Measurements from ENCODE around the gene SIGLEC1. TPM values are rescaled to one million over a fixed set of nuclear protein-coding genes. Genes with fewer than 3 reads are reported as not detected.

The SIGLEC1 gene
- total RNA-seq, 2 experiments from 2014 or later: 0.08 to 0.11 TPM

DNA sequence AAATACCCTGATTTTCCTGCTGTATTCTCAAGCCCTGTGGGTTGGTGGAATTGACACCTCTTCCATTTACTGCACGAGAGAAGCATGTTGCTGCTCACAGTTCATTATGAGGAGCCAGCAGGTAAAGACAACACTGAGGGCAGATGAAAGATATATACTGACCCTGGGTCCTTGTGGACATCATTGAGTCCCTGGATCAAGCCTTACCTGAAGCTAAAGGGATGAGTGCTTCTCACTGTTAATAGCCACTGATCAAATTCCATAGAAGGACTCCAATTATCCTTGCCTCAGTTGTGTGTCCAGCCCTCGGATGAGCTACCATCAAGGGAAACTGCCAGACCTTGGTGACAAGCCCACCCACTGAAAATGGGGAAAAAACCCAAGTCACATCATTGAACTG, 7.7 kb upstream of the SIGLEC1 start:
- H3K4me1 Mint-ChIP-seq (ENCODE audit: low read depth): no peaks in the 10 kb centered on the region
- peaks cover 51% of the 10 kb centered on the region for H3K27me3 Mint-ChIP-seq
- intact Hi-C loops (cut with DNase I, micrococcal nuclease): no loop called here
- ChIA-PET POLR2A (no interaction called here), CTCF (interaction anchor here (1.6 kb wide), 1 partner anchor 9 kb away, joined by 4 read pairs; no protein-coding TSS in a partner anchor)
- Histone ChIP-seq H3K4me1 (ENCODE audit: insufficient read depth, low read length) (no peaks in the 10 kb centered on the region), H3K4me3 (ENCODE audit: low read length) (no peak overlapping the region), H3K36me3 (ENCODE audit: insufficient read depth, low read length) (no peaks in the 10 kb centered on the region), H3K27ac (ENCODE audit: low read depth in 1 of 2, low read length in 2 of 2) (no peak overlapping the region), H3K27me3 (ENCODE audit: control insufficient read depth in 1 of 2, insufficient read depth in 2 of 2, low read length in 2 of 2) (peaks cover 2 to 5% of the 10 kb centered on the region in 2 experiments), H3K9me3 (ENCODE audit: control insufficient read depth in 1 of 2, insufficient read depth in 1 of 2, low read length in 2 of 2) (no peaks in the 10 kb centered on the region)
- no peak overlapping the region for H3K4me3 Mint-ChIP-seq
- DNase-seq (no peak), ATAC-seq (ENCODE audit: poor library complexity) (no peak)
- no peaks in the 10 kb centered on the region for H3K36me3 Mint-ChIP-seq (ENCODE audit: low read depth)
- TF ChIP-seq, protein P1, sequence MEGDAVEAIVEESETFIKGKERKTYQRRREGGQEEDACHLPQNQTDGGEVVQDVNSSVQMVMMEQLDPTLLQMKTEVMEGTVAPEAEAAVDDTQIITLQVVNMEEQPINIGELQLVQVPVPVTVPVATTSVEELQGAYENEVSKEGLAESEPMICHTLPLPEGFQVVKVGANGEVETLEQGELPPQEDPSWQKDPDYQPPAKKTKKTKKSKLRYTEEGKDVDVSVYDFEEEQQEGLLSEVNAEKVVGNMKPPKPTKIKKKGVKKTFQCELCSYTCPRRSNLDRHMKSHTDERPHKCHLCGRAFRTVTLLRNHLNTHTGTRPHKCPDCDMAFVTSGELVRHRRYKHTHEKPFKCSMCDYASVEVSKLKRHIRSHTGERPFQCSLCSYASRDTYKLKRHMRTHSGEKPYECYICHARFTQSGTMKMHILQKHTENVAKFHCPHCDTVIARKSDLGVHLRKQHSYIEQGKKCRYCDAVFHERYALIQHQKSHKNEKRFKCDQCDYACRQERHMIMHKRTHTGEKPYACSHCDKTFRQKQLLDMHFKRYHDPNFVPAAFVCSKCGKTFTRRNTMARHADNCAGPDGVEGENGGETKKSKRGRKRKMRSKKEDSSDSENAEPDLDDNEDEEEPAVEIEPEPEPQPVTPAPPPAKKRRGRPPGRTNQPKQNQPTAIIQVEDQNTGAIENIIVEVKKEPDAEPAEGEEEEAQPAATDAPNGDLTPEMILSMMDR (IDR thresholded peaks at IDR 0.05): no peak
- no peaks in the 10 kb centered on the region for H3K9me3 Mint-ChIP-seq
- H3K27ac Mint-ChIP-seq: no peak overlapping the region

DNA sequence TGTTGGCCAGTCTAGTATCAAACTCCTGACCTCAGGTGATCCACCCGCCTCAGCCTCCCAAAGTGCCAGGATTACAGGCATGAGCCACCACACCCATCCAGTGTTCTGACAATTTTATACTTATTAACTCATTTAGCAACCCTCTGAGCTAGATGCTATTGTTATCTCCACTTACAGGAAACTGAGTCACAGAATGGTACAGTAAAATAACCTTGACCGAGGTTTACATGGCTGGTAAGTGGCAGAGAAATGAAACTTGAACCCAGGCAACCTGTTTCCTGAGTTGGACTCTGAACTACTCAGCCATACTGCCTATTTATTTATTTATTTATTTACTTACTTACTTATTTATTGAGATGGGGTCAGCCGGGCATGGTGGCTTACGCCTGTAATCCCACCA, 6.6 kb upstream of the SIGLEC1 start:
- Histone ChIP-seq H3K9me3 (ENCODE audit: control insufficient read depth in 1 of 2, insufficient read depth in 1 of 2, low read length in 2 of 2) (no peaks in the 10 kb centered on the region), H3K4me1 (ENCODE audit: insufficient read depth, low read length) (no peaks in the 10 kb centered on the region), H3K27me3 (ENCODE audit: control insufficient read depth in 1 of 2, insufficient read depth in 2 of 2, low read length in 2 of 2) (peaks cover 2 to 5% of the 10 kb centered on the region in 2 experiments), H3K27ac (ENCODE audit: low read depth in 1 of 2, low read length in 2 of 2) (no peak overlapping the region), H3K4me3 (ENCODE audit: low read length) (no peak overlapping the region), H3K36me3 (ENCODE audit: insufficient read depth, low read length) (no peaks in the 10 kb centered on the region)
- ATAC-seq (ENCODE audit: poor library complexity) (no peak), DNase-seq (no peak)
- Mint-ChIP-seq H3K36me3 (ENCODE audit: low read depth) (no peaks in the 10 kb centered on the region), H3K4me3 (no peak overlapping the region), H3K9me3 (no peaks in the 10 kb centered on the region), H3K27me3 (peaks cover 45% of the 10 kb centered on the region), H3K4me1 (ENCODE audit: low read depth) (no peaks in the 10 kb centered on the region), H3K27ac (no peak overlapping the region)
- TF ChIP-seq, protein P1 (IDR thresholded peaks at IDR 0.05): no peak
- POLR2A ChIA-PET: no interaction called here
- intact Hi-C loops (cut with DNase I, micrococcal nuclease): no loop called here
- CTCF ChIA-PET: interaction anchor here (0.6 kb wide), 1 partner anchor 117 kb away, joined by 3 read pairs; no protein-coding TSS in a partner anchor

DNA sequence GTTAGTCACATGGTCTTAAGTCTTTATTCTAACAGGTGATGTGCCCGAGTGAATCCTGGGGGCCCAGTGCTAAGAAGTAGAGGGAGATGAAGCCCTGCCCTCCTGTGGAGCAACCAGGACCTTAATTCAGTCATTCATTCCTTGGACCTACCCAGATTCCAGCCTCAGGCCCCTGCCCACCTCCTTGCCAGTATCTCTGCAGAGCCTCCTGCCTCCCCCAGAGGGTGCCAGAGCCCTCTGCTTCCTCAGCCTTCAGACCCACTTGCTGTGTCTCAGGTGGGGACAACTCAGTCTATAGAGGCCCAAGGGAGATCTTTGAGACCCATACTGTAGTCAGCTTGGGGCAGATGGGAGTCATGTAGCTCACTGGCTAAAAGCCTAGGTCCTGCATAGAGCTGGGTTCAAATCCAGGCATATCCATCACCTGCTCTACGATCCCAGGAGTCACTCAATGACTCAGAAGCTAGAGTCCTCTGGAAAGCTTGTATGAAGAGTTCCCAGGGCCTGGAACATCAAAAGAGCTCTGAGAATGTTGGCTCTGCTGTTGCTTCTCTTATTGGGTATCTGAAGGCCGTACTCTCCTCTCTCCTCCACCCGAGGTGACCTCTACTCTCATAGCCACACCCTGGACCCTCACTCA, 3.9 kb upstream of the SIGLEC1 start:
- Histone ChIP-seq H3K9me3 (ENCODE audit: control insufficient read depth in 1 of 2, insufficient read depth in 1 of 2, low read length in 2 of 2) (no peaks in the 10 kb centered on the region), H3K36me3 (ENCODE audit: insufficient read depth, low read length) (no peaks in the 10 kb centered on the region), H3K27ac (ENCODE audit: low read depth in 1 of 2, low read length in 2 of 2) (no peak overlapping the region), H3K27me3 (ENCODE audit: control insufficient read depth in 1 of 2, insufficient read depth in 2 of 2, low read length in 2 of 2) (peaks cover 2 to 5% of the 10 kb centered on the region in 2 experiments), H3K4me3 (ENCODE audit: low read length) (no peak overlapping the region), H3K4me1 (ENCODE audit: insufficient read depth, low read length) (no peaks in the 10 kb centered on the region)
- ATAC-seq (ENCODE audit: poor library complexity): no peak
- no peak overlapping the region for H3K4me3 Mint-ChIP-seq
- no peaks in the 10 kb centered on the region for H3K36me3 Mint-ChIP-seq (ENCODE audit: low read depth)
- no peak overlapping the region for H3K27ac Mint-ChIP-seq
- ChIA-PET POLR2A (no interaction called here), CTCF (interaction anchor here (1.6 kb wide), 1 partner anchor 52 kb away, joined by 6 read pairs; the partner anchor contains the start of gene ADISSP)
- peaks cover 42% of the 10 kb centered on the region for H3K27me3 Mint-ChIP-seq
- no peaks in the 10 kb centered on the region for H3K9me3 Mint-ChIP-seq
- peak in 3 of 14 experiments; percentile 19 to 49 (median 35) for DNase-seq
- no peaks in the 10 kb centered on the region for H3K4me1 Mint-ChIP-seq (ENCODE audit: low read depth)
- intact Hi-C loops (cut with DNase I, micrococcal nuclease): no loop called here
- TF ChIP-seq, protein P1 (IDR thresholded peaks at IDR 0.05): peak; percentile 36
